Activated T-cell treated with anti-CD3 and anti-CD28 coated beads, Interleukin-2, amount 50 U/mL, for 72 hours (primary cell): ENCODE data around the gene PCSK5. TPM values are rescaled to one million over a fixed set of nuclear protein-coding genes. Genes with fewer than 3 reads are reported as not detected.
A peak's percentile ranks its signal among the peaks of the same experiment; 100 is the strongest.

Experiments
- ATAC-seq, 2 donors: fragments of 150-1000 bp; cut with Tn5 transposase; replicated peaks in 1 of 2; 2 replicates each; pipeline ENCODE4 v1.10.0; 2021; ENCODE audit warnings: moderate library complexity in 2 of 2, mild to moderate bottlenecking in 1 of 2
- DNase-seq, 2 donors: peaks; one replicate each; pipeline ENCODE4 v3.0.0; 2021 to 2022; ENCODE audit warnings: mixed read lengths in 1 of 2
- H3K27ac Mint-ChIP-seq: one replicate; pipeline ENCODE4 v1.8.0; 2022; ENCODE audit warnings: mild to moderate bottlenecking, moderate library complexity, mixed read lengths
- H3K27me3 Mint-ChIP-seq: one replicate; pipeline ENCODE4 v1.8.0; 2022; ENCODE audit warnings: low read depth, mixed read lengths
- H3K36me3 Mint-ChIP-seq, 2 donors: one replicate each; pipeline ENCODE4 v1.8.0; 2022; ENCODE audit warnings: mixed read lengths in 2 of 2, mild to moderate bottlenecking in 1 of 2; ENCODE audit not compliant: insufficient read depth in 2 of 2
- H3K4me1 Mint-ChIP-seq: one replicate; pipeline ENCODE4 v1.8.0; 2022; ENCODE audit warnings: low read depth, mixed read lengths
- H3K4me3 Mint-ChIP-seq, 2 donors: one replicate each; pipeline ENCODE4 v1.8.0; 2022; ENCODE audit warnings: mild to moderate bottlenecking in 2 of 2, mixed read lengths in 2 of 2, moderate library complexity in 2 of 2
- H3K9me3 Mint-ChIP-seq, 2 donors: one replicate each; pipeline ENCODE4 v1.8.0; 2022; ENCODE audit warnings: mixed read lengths in 2 of 2
- total RNA-seq, 2 donors: library from RNA; stranded (reverse); gene quantifications; one replicate each; pipeline ENCODE4 v1.2.3, GENCODE V29; 2022

Gene PCSK5
- total RNA-seq, 2 donors from 2014 or later, result 3.7 to 4.7 TPM

- DNase-seq (no peak), ATAC-seq (no peak)
- Mint-ChIP-seq H3K36me3 (no peaks in the 10 kb centered on the region), H3K27me3 (no peaks in the 10 kb centered on the region), H3K27ac (no peak overlapping the region), H3K4me3 (no peak overlapping the region), H3K9me3 (no peaks in the 10 kb centered on the region), H3K4me1 (no peaks in the 10 kb centered on the region)
Measured at GRCh38 chr9:76127637-76128036, 237.2 kb downstream of the PCSK5 start.

GRCh38 chr9:76135902-76136301 is 245.4 kb downstream of the PCSK5 start:
- ATAC-seq (no peak), DNase-seq (no peak)
- Mint-ChIP-seq H3K27me3 (no peaks in the 10 kb centered on the region), H3K27ac (no peak overlapping the region), H3K4me1 (peaks cover 29% of the 10 kb centered on the region), H3K4me3 (no peak overlapping the region), H3K9me3 (no peaks in the 10 kb centered on the region), H3K36me3 (peaks cover 0 to 1% of the 10 kb centered on the region in 2 donors)

DNA sequence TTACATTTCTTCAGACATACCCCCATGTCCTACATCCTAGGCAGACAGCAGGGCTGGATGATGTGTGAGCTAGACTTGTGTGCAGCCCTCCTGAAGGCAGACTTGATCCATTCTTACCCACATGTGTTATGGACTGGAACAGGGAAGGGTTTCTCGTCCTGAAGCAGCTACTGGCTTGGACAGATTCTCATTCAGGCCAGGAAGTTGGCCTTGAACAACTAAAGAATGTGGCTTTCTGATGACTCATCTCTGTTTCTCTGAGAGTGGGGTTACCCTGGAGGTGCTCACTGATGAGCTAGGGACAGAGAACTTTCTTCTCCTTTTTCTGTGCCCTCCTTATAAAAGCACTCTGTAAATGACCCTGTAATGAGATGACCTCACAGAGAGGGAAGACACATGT is 246.5 kb downstream of the PCSK5 start:
- peak; percentile 61 to 73 for ATAC-seq
- H3K4me1 Mint-ChIP-seq, result peaks cover 29% of the 10 kb centered on the region
- no peak overlapping the region for H3K4me3 Mint-ChIP-seq
- no peaks in the 10 kb centered on the region for H3K27me3 Mint-ChIP-seq
- H3K27ac Mint-ChIP-seq, result no peak overlapping the region
- peak in 1 of 2 donors; percentile 2 for DNase-seq
- H3K36me3 Mint-ChIP-seq, result peaks cover 0 to 1% of the 10 kb centered on the region in 2 donors
- H3K9me3 Mint-ChIP-seq, result no peaks in the 10 kb centered on the region

DNA sequence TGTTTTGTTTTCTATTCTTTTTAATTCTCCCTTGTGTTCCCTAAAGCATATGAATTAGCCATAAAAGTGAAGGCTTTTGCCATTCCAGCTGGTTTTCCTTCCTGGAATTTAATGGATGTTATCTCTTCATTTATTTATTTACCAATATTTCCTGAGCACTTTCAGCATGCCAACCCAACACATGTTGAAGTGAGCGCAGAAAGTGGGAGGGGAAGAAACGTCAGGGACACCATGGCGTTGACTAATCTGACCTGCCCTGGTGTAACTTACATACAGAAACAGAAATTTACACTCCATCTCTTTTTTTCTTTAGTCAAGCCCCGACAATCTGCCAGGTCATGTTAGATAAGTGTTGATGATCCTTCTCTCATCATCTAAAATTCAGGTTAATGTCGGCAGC is 247.5 kb downstream of the PCSK5 start:
- H3K9me3 Mint-ChIP-seq, result no peaks in the 10 kb centered on the region
- H3K4me3 Mint-ChIP-seq, result no peak overlapping the region
- ATAC-seq (no peak), DNase-seq (no peak)
- H3K27me3 Mint-ChIP-seq, result no peaks in the 10 kb centered on the region
- H3K36me3 Mint-ChIP-seq, result peaks cover 0 to 1% of the 10 kb centered on the region in 2 donors
- peaks cover 29% of the 10 kb centered on the region for H3K4me1 Mint-ChIP-seq
- H3K27ac Mint-ChIP-seq, result no peak overlapping the region

GRCh38 chr9:76138360-76138759 is 247.9 kb downstream of the PCSK5 start:
- no peak for DNase-seq
- no peaks in the 10 kb centered on the region for H3K9me3 Mint-ChIP-seq
- no peak for ATAC-seq
- H3K27me3 Mint-ChIP-seq, result no peaks in the 10 kb centered on the region
- no peak overlapping the region for H3K4me3 Mint-ChIP-seq
- no peak overlapping the region for H3K27ac Mint-ChIP-seq
- H3K36me3 Mint-ChIP-seq, result peaks cover 0 to 1% of the 10 kb centered on the region in 2 donors
- peaks cover 29% of the 10 kb centered on the region for H3K4me1 Mint-ChIP-seq

- ATAC-seq (no peak), DNase-seq (no peak)
- H3K27ac Mint-ChIP-seq, result no peak overlapping the region
- H3K9me3 Mint-ChIP-seq, result no peaks in the 10 kb centered on the region
- peaks cover 0 to 1% of the 10 kb centered on the region in 2 donors for H3K36me3 Mint-ChIP-seq
- H3K27me3 Mint-ChIP-seq, result no peaks in the 10 kb centered on the region
- no peak overlapping the region for H3K4me3 Mint-ChIP-seq
- peaks cover 6% of the 10 kb centered on the region for H3K4me1 Mint-ChIP-seq
Measured at GRCh38 chr9:76143834-76144233, 253.4 kb downstream of the PCSK5 start.

- DNase-seq, result no peak
- Mint-ChIP-seq H3K27me3 (no peaks in the 10 kb centered on the region), H3K9me3 (no peaks in the 10 kb centered on the region), H3K27ac (peak overlapping the region; percentile 58), H3K4me1 (no peaks in the 10 kb centered on the region), H3K36me3 (no peaks in the 10 kb centered on the region), H3K4me3 (no peak overlapping the region)
- no peak for ATAC-seq
Measured at GRCh38 chr9:76150013-76150412, 259.5 kb downstream of the PCSK5 start.

GRCh38 chr9:76151267-76151666 is 260.8 kb downstream of the PCSK5 start:
- no peak overlapping the region for H3K27ac Mint-ChIP-seq
- H3K9me3 Mint-ChIP-seq, result no peaks in the 10 kb centered on the region
- no peaks in the 10 kb centered on the region for H3K36me3 Mint-ChIP-seq
- H3K4me1 Mint-ChIP-seq, result no peaks in the 10 kb centered on the region
- DNase-seq (no peak), ATAC-seq (no peak)
- no peak overlapping the region for H3K4me3 Mint-ChIP-seq
- no peaks in the 10 kb centered on the region for H3K27me3 Mint-ChIP-seq

DNA sequence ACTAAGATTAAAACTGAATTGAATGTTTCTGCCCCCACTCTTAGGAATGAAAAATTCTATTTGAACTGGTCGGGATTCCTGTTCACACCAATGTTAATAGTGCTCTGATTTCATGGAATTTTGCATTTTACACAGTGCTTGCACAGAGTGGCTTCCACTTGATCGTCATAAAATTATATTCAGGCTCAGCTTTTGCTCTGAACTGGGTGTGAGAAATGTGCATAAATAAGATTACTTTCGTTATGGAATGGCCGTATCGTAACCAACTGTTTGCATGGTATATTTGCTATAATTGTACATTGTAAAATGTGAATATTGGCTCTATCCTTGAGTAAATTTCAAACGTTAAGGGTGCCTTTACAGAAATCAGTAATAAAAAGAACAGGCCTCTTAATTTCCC is 262.9 kb downstream of the PCSK5 start:
- Mint-ChIP-seq H3K27ac (no peak overlapping the region), H3K36me3 (no peaks in the 10 kb centered on the region), H3K9me3 (no peaks in the 10 kb centered on the region), H3K4me1 (no peaks in the 10 kb centered on the region), H3K4me3 (no peak overlapping the region), H3K27me3 (no peaks in the 10 kb centered on the region)
- no peak for DNase-seq
- ATAC-seq, result no peak

GRCh38 chr9:76153902-76154629 is 263.6 kb downstream of the PCSK5 start:
- Mint-ChIP-seq H3K4me3 (no peak overlapping the region), H3K9me3 (no peaks in the 10 kb centered on the region), H3K27ac (no peak overlapping the region), H3K27me3 (no peaks in the 10 kb centered on the region), H3K36me3 (no peaks in the 10 kb centered on the region), H3K4me1 (no peaks in the 10 kb centered on the region)
- DNase-seq, result no peak
- no peak for ATAC-seq

DNA sequence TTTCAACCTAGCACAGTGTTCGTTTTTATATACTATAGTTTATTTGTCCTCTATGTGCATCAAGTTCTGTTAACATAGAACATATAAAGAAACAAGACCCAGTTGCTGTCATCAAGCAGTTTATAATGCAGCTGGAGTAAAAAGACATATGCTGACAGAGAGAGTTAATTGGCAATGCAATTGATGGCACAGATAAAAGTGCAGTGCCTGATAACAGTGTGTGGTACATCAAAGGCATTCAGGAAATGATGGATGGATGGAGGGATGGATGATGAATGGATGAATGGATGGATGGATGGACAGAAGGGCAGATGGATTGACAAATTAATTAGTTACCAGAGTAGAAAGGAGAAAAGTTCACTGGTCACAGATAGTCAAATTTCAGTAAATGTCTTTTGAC is 264.9 kb downstream of the PCSK5 start:
- Mint-ChIP-seq H3K4me1 (no peaks in the 10 kb centered on the region), H3K36me3 (no peaks in the 10 kb centered on the region), H3K9me3 (no peaks in the 10 kb centered on the region), H3K27ac (no peak overlapping the region), H3K4me3 (no peak overlapping the region), H3K27me3 (no peaks in the 10 kb centered on the region)
- DNase-seq, result no peak
- no peak for ATAC-seq

- Mint-ChIP-seq H3K27ac (no peak overlapping the region), H3K27me3 (no peaks in the 10 kb centered on the region), H3K4me3 (no peak overlapping the region), H3K9me3 (no peaks in the 10 kb centered on the region), H3K36me3 (no peaks in the 10 kb centered on the region), H3K4me1 (no peaks in the 10 kb centered on the region)
- ATAC-seq (no peak), DNase-seq (no peak)
Measured at GRCh38 chr9:76158713-76159112, 268.2 kb downstream of the PCSK5 start.

- H3K4me1 Mint-ChIP-seq, result no peaks in the 10 kb centered on the region
- no peak overlapping the region for H3K27ac Mint-ChIP-seq
- DNase-seq, result no peak
- H3K36me3 Mint-ChIP-seq, result no peaks in the 10 kb centered on the region
- ATAC-seq, result no peak
- no peaks in the 10 kb centered on the region for H3K27me3 Mint-ChIP-seq
- no peaks in the 10 kb centered on the region for H3K9me3 Mint-ChIP-seq
- H3K4me3 Mint-ChIP-seq, result no peak overlapping the region
Measured at GRCh38 chr9:76159293-76159926, 268.9 kb downstream of the PCSK5 start.

- Mint-ChIP-seq H3K4me3 (no peak overlapping the region), H3K36me3 (no peaks in the 10 kb centered on the region), H3K27ac (no peak overlapping the region), H3K27me3 (no peaks in the 10 kb centered on the region), H3K4me1 (no peaks in the 10 kb centered on the region), H3K9me3 (no peaks in the 10 kb centered on the region)
- DNase-seq (no peak), ATAC-seq (no peak)
Measured at GRCh38 chr9:76161106-76161505, 270.6 kb downstream of the PCSK5 start.
